Liver (tissue), 3 donors: ENCODE data around the gene EIPR1.

ENCODE experiments used
- CTCF ChIP-seq: fragments of 150-350 bp; IDR thresholded peaks from 2 replicates; pipeline ENCODE4 v1.5.1; 2017; ENCODE audit warnings: improper control_type of control experiment, low read depth, low read length; ENCODE audit not compliant: missing input control
- EGR1 ChIP-seq, 2 donors: IDR thresholded peaks; 2 replicates each; pipeline ENCODE4 v1.6.1; 2016 to 2018; ENCODE audit warnings: antibody characterized with exemption in 2 of 2, low read depth in 2 of 2
- FOXA1 ChIP-seq: IDR thresholded peaks from 2 replicates; pipeline ENCODE4 v1.6.1; 2016; ENCODE audit warnings: antibody characterized with exemption
- GABPA ChIP-seq, 2 donors: IDR thresholded peaks in 1 of 2; conservative IDR thresholded peaks in 1 of 2; 2 replicates each; pipeline ENCODE4 v1.6.1; 2016; ENCODE audit warnings: antibody characterized with exemption in 2 of 2, mild to moderate bottlenecking in 1 of 2, moderate library complexity in 1 of 2
- HNF4A ChIP-seq, 2 donors: conservative IDR thresholded peaks; 2 replicates each; pipeline ENCODE4 v1.6.1; 2016; ENCODE audit warnings: antibody characterized with exemption in 2 of 2, mild to moderate bottlenecking in 2 of 2
- JUND ChIP-seq, 2 donors: IDR thresholded peaks; 2 replicates each; pipeline ENCODE4 v1.6.1; 2016; ENCODE audit warnings: antibody characterized with exemption in 2 of 2
- MAX ChIP-seq: IDR thresholded peaks from 2 replicates; pipeline ENCODE4 v1.6.1; 2016; ENCODE audit warnings: antibody characterized with exemption
- NR2F2 ChIP-seq: IDR thresholded peaks from 2 replicates; pipeline ENCODE4 v1.6.1; 2016; ENCODE audit warnings: antibody characterized with exemption
- RAD21 ChIP-seq, 2 donors: IDR thresholded peaks; 2 replicates each; pipeline ENCODE4 v1.6.1; 2016; ENCODE audit warnings: antibody characterized with exemption in 2 of 2, mild to moderate bottlenecking in 2 of 2
- REST ChIP-seq: IDR thresholded peaks from 2 replicates; pipeline ENCODE4 v1.6.1; 2016; ENCODE audit warnings: antibody characterized with exemption, mild to moderate bottlenecking
- RXRA ChIP-seq, 2 donors: IDR thresholded peaks; 2 replicates each; pipeline ENCODE4 v1.6.1; 2017 to 2018; ENCODE audit warnings: antibody characterized with exemption in 2 of 2, mild to moderate bottlenecking in 1 of 2
- TAF1 ChIP-seq: conservative IDR thresholded peaks from 2 replicates; pipeline ENCODE4 v1.6.1; 2016; ENCODE audit warnings: antibody characterized with exemption, mild to moderate bottlenecking
- YY1 ChIP-seq: IDR thresholded peaks from 2 replicates; pipeline ENCODE4 v1.6.1; 2016; ENCODE audit warnings: antibody characterized with exemption, mild to moderate bottlenecking
- ZBTB33 ChIP-seq: IDR thresholded peaks from 2 replicates; pipeline ENCODE4 v1.6.1; 2016; ENCODE audit warnings: antibody characterized with exemption
- donor health status: healthy.
- donor health status: healthy.

- TF ChIP-seq MAX (no peak), CTCF (no peak), FOXA1 (no peak), TAF1 (no peak), HNF4A (conservative IDR thresholded peaks at IDR 0.05) (no peak), NR2F2 (no peak), RXRA (IDR thresholded peaks at IDR 0.05) (no peak), GABPA (IDR thresholded peaks at IDR 0.05 in 1 of 2, conservative IDR thresholded peaks at IDR 0.05 in 1 of 2) (no peak), EGR1 (IDR thresholded peaks at IDR 0.05; ENCODE audit: low read depth in 2 of 2) (no peak), RAD21 (IDR thresholded peaks at IDR 0.05) (no peak), ZBTB33 (no peak), JUND (IDR thresholded peaks at IDR 0.05) (no peak), REST (no peak), YY1 (no peak)
These were observed 169.0 kb downstream of the EIPR1 start for GRCh38 chr2:3208591-3208990.
